Measurements from ENCODE around the gene ADGRF3. TPM values are rescaled to one million over a fixed set of nuclear protein-coding genes. Genes with fewer than 3 reads are reported as not detected.

ADGRF3 gene
- total and polyA plus RNA-seq, 2 of the 13 experiments (the other 11 are each of a cell fraction or from before 2014, with no cell fraction given): 0.40 to 1.5 TPM

DNA sequence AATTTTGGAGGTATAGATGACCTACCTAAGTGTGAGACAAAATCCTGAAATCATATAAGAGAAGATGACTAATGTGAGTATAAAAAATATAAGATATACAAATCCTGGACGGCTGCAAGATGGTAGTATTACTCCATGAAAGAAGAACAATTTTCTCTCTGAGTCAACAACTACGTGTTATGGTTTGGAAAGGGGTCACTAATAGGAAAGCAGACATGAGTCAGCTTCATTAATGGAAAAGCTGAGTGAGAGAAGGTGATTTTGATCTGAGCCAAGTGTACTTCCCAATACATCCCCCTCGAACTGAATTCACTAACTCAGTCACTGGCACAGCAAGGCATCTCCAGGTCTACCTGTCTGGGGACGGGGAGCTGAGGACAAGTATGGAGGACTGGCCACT lies 20.7 kb downstream of the ADGRF3 start (continued):
- TF ChIP-seq, protein P1, sequence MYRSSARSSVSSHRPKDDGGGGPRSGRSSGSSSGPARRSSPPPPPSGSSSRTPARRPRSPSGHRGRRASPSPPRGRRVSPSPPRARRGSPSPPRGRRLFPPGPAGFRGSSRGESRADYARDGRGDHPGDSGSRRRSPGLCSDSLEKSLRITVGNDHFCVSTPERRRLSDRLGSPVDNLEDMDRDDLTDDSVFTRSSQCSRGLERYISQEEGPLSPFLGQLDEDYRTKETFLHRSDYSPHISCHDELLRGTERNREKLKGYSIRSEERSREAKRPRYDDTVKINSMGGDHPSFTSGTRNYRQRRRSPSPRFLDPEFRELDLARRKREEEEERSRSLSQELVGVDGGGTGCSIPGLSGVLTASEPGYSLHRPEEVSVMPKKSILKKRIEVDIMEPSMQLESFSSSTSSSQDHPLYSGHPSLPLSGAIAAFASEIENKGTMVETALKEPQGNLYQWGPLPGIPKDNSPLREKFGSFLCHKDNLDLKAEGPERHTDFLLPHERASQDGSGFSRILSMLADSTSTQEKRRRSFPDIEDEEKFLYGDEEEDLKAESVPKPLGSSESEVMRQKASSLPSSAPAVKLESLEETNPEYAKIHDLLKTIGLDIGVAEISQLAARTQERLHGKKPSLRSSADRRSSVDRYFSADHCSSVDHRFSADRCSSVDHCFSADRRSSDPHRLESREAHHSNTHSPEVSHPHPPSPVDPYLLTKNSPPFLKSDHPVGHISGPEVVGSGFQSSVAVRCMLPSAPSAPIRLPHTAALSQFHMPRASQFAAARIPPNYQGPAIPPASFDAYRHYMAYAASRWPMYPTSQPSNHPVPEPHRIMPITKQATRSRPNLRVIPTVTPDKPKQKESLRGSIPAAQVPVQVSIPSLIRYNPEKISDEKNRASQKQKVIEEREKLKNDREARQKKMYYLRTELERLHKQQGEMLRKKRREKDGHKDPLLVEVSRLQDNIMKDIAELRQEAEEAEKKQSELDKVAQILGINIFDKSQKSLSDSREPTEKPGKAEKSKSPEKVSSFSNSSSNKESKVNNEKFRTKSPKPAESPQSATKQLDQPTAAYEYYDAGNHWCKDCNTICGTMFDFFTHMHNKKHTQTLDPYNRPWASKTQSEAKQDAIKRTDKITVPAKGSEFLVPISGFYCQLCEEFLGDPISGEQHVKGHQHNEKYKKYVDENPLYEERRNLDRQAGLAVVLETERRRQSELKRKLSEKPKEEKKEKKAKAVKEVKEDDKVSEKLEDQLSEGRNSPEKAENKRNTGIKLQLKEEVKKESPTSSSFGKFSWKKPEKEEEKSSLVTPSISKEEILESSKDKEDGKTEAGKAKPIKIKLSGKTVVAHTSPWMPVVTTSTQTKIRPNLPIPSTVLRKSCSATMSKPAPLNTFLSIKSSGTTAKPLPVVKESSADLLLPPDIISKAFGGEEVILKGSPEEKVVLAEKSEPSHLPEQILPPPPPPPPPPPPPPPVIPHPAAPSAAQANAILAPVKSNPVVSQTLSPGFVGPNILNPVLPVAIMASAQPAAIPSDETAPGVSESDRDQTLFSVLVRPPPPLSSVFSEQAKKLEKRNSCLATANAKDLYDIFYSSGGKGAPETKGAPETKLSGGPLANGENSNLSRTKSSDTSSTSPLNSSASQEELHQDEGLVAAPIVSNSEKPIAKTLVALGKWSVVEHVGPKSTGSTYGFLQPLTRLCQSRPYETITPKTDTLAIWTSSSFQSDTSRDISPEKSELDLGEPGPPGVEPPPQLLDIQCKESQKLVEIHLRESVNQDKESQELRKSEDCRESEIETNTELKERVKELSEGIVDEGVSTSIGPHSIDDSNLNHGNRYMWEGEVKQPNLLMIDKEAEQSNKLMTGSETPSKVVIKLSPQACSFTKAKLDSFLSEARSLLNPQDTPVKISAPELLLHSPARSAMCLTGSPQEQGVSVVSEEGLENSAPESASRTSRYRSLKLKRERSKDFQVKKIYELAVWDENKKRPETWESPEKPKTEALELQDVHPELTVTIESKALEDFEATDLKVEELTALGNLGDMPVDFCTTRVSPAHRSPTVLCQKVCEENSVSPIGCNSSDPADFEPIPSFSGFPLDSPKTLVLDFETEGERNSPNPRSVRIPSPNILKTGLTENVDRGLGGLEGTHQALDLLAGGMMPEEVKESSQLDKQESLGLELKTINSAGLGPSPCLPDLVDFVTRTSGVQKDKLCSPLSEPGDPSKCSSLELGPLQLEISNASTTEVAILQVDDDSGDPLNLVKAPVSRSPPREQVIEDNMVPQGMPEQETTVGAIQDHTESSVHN (CRISPR knock-in tag; IDR thresholded peaks at IDR 0.05): no peak
- TF ChIP-seq, protein P2, sequence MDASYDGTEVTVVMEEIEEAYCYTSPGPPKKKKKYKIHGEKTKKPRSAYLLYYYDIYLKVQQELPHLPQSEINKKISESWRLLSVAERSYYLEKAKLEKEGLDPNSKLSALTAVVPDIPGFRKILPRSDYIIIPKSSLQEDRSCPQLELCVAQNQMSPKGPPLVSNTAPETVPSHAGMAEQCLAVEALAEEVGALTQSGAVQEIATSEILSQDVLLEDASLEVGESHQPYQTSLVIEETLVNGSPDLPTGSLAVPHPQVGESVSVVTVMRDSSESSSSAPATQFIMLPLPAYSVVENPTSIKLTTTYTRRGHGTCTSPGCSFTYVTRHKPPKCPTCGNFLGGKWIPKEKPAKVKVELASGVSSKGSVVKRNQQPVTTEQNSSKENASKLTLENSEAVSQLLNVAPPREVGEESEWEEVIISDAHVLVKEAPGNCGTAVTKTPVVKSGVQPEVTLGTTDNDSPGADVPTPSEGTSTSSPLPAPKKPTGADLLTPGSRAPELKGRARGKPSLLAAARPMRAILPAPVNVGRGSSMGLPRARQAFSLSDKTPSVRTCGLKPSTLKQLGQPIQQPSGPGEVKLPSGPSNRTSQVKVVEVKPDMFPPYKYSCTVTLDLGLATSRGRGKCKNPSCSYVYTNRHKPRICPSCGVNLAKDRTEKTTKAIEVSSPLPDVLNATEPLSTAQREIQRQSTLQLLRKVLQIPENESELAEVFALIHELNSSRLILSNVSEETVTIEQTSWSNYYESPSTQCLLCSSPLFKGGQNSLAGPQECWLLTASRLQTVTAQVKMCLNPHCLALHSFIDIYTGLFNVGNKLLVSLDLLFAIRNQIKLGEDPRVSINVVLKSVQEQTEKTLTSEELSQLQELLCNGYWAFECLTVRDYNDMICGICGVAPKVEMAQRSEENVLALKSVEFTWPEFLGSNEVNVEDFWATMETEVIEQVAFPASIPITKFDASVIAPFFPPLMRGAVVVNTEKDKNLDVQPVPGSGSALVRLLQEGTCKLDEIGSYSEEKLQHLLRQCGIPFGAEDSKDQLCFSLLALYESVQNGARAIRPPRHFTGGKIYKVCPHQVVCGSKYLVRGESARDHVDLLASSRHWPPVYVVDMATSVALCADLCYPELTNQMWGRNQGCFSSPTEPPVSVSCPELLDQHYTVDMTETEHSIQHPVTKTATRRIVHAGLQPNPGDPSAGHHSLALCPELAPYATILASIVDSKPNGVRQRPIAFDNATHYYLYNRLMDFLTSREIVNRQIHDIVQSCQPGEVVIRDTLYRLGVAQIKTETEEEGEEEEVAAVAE (CRISPR knock-in tag; IDR thresholded peaks at IDR 0.05; ENCODE audit: borderline replicate concordance): no peak
- TF ChIP-seq RXRA (CRISPR knock-in tag; IDR thresholded peaks at IDR 0.05): no peak
- TF ChIP-seq CBX1 (IDR thresholded peaks at IDR 0.05; ENCODE audit: low read depth): no peak
- TF ChIP-seq ZNF839 (CRISPR knock-in tag; IDR thresholded peaks at IDR 0.05; ENCODE audit: borderline replicate concordance): no peak
- TF ChIP-seq NCOA5 (CRISPR knock-in tag; IDR thresholded peaks at IDR 0.05): no peak
- no peak for TF ChIP-seq KLF11 (CRISPR knock-in tag; IDR thresholded peaks at IDR 0.05)
- TF ChIP-seq ZNF670 (CRISPR knock-in tag; IDR thresholded peaks at IDR 0.05; ENCODE audit: borderline replicate concordance): no peak
- TF ChIP-seq TAF15 (IDR thresholded peaks at IDR 0.05; ENCODE audit: low read depth, low read length, poor library complexity, severe bottlenecking): no peak
- no peak for TF ChIP-seq KDM5B (CRISPR knock-in tag; IDR thresholded peaks at IDR 0.05; ENCODE audit: borderline replicate concordance)
